ENCODE results near the gene MYL6. TPM values are rescaled to one million over a fixed set of nuclear protein-coding genes. Genes with fewer than 3 reads are reported as not detected.

MYL6 gene
- total RNA-seq, 1 donor from 2014 or later: 1,365 TPM

DNA sequence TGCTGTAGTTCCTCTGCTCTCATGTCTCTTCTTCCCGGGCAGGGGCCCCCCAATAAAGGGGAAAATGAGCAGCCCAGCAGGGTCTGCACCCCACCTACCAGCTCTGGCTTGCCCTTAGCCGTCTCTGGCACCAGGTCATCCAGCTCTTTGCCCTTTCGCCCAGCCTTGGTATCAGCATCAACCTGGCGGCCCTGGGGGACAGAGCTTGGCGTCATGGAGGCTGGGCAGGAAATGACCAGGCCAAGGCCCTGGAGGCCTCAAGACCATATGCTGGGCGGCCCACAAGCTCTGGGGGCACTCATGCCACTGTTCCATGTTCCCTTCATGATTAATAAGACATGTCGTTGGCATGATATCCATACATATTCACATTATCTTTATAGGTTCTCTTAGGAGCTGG, 14.7 kb downstream of the MYL6 start:
- DNase-seq (ENCODE audit: low read depth): no peak

DNA sequence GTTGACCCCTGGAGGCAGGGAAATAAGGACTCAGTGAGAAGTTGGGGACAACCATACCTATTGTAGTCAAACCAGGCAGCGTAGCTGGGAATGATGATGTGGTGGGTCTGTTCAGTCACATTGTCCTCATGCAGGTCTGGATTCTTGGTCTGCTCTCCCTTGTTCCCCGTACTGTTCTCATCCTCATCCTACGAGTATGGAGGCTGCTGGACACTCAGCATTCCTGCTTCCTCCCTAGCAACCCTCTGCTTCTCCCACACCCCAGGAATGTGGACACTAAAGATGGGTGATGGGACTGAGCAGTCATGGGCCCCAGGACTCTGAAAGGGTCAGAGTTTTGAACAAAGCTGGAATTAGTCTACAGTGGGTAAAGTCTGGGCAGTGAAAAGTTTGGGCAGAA, 20.2 kb downstream of the MYL6 start:
- Histone ChIP-seq H3K27me3 (ENCODE audit: control insufficient read depth, insufficient read depth, low read length) (no peaks in the 10 kb centered on the region), H3K36me3 (ENCODE audit: control insufficient read depth, insufficient read depth, low read length) (peaks cover 7% of the 10 kb centered on the region), H3K4me3 (ENCODE audit: low read depth, low read length) (no peak overlapping the region)
- no peak for DNase-seq (ENCODE audit: low read depth)
- no peak for TF ChIP-seq CTCF (IDR thresholded peaks at IDR 0.05; ENCODE audit: insufficient read depth, low read length, poor library complexity, severe bottlenecking)

More for the DNA sequence above, 14.7 kb downstream of the MYL6 start:
- Histone ChIP-seq H3K36me3 (ENCODE audit: control insufficient read depth, insufficient read depth, low read length) (peaks cover 7% of the 10 kb centered on the region), H3K4me3 (ENCODE audit: low read depth, low read length) (no peak overlapping the region), H3K27me3 (ENCODE audit: control insufficient read depth, insufficient read depth, low read length) (no peaks in the 10 kb centered on the region)
- TF ChIP-seq CTCF (IDR thresholded peaks at IDR 0.05; ENCODE audit: insufficient read depth, low read length, poor library complexity, severe bottlenecking): no peak

GRCh38 chr12:56186957-56187356, 28.8 kb downstream of the MYL6 start:
- DNase-seq (ENCODE audit: low read depth): no peak
- no peak overlapping the region for H3K4me3 ChIP-seq (ENCODE audit: low read depth, low read length)
- H3K27me3 ChIP-seq (ENCODE audit: control insufficient read depth, insufficient read depth, low read length): no peaks in the 10 kb centered on the region
- H3K36me3 ChIP-seq (ENCODE audit: control insufficient read depth, insufficient read depth, low read length): peaks cover 2% of the 10 kb centered on the region
- TF ChIP-seq CTCF (IDR thresholded peaks at IDR 0.05; ENCODE audit: insufficient read depth, low read length, poor library complexity, severe bottlenecking): no peak

- no peak for DNase-seq (ENCODE audit: low read depth)
- no peak for TF ChIP-seq CTCF (IDR thresholded peaks at IDR 0.05; ENCODE audit: insufficient read depth, low read length, poor library complexity, severe bottlenecking)
- Histone ChIP-seq H3K27me3 (ENCODE audit: control insufficient read depth, insufficient read depth, low read length) (no peaks in the 10 kb centered on the region), H3K36me3 (ENCODE audit: control insufficient read depth, insufficient read depth, low read length) (no peaks in the 10 kb centered on the region), H3K4me3 (ENCODE audit: low read depth, low read length) (peak overlapping the region; percentile 79)
These were observed 30.1 kb downstream of the MYL6 start for GRCh38 chr12:56188131-56188777.

- Histone ChIP-seq H3K27me3 (ENCODE audit: control insufficient read depth, insufficient read depth, low read length) (no peaks in the 10 kb centered on the region), H3K4me3 (ENCODE audit: low read depth, low read length) (peak overlapping the region; percentile 79), H3K36me3 (ENCODE audit: control insufficient read depth, insufficient read depth, low read length) (no peaks in the 10 kb centered on the region)
- DNase-seq (ENCODE audit: low read depth): no peak
- TF ChIP-seq CTCF (IDR thresholded peaks at IDR 0.05; ENCODE audit: insufficient read depth, low read length, poor library complexity, severe bottlenecking): no peak
These were observed 30.6 kb downstream of the MYL6 start for GRCh38 chr12:56188778-56189098.

All from kidney epithelial cell (primary cell).